MM.1S (cell line): Measurements from ENCODE around the gene PICK1.
"Not testable (repeated sequence)": the region's sequence is repeated elsewhere in the genome, so short reads cannot be mapped to it uniquely, and the experiment has no call there.

Experiments
- DNase-seq: peaks from one replicate; pipeline ENCODE4 v3.0.0-alpha.2; 2015
- H2AFZ ChIP-seq: fragments of 300-600 bp; sonication (generic); 2 replicates; pipeline ENCODE4 v1.6.0; 2016; ENCODE audit warnings: antibody characterized with exemption, low read length
- H3F3A ChIP-seq: fragments of 300-600 bp; sonication (generic); 2 replicates; pipeline ENCODE4 v1.6.1; 2016; ENCODE audit warnings: mild to moderate bottlenecking, antibody characterized with exemption, low read length, moderate library complexity, mixed read lengths; ENCODE audit not compliant: insufficient read depth
- H3K27ac ChIP-seq: fragments of 300-600 bp; sonication (generic); 2 replicates; pipeline ENCODE4 v1.5.1; 2016; ENCODE audit warnings: mild to moderate bottlenecking, low read length
- H3K27me3 ChIP-seq: fragments of 300-600 bp; sonication (generic); replicated peaks from 2 replicates; pipeline ENCODE4 v1.6.0; 2016; ENCODE audit warnings: low read length; ENCODE audit not compliant: insufficient read depth
- H3K36me3 ChIP-seq: fragments of 300-600 bp; sonication (generic); replicated peaks from 2 replicates; pipeline ENCODE4 v1.6.1; 2016; ENCODE audit warnings: mild to moderate bottlenecking, low read length, mixed read lengths; ENCODE audit not compliant: insufficient read depth
- H3K4me1 ChIP-seq: fragments of 300-600 bp; sonication (generic); 2 replicates; pipeline ENCODE4 v1.6.1; 2016; ENCODE audit warnings: low read length, mixed read lengths
- H3K4me2 ChIP-seq: fragments of 300-600 bp; sonication (generic); 2 replicates; pipeline ENCODE4 v1.6.0; 2016; ENCODE audit warnings: low read depth, low read length
- H3K4me3 ChIP-seq: fragments of 300-600 bp; sonication (generic); 2 replicates; pipeline ENCODE4 v1.5.1; 2016; ENCODE audit warnings: low read length, mixed read lengths
- H3K79me2 ChIP-seq: fragments of 300-600 bp; sonication (generic); 2 replicates; pipeline ENCODE4 v1.6.1; 2016; ENCODE audit warnings: mixed run types, low read length, mixed read lengths
- H3K9ac ChIP-seq: fragments of 300-600 bp; sonication (generic); 2 replicates; pipeline ENCODE4 v1.6.1; 2016; ENCODE audit warnings: low read length, mixed read lengths
- H3K9me2 ChIP-seq: fragments of 300-600 bp; sonication (generic); replicated peaks from 2 replicates; pipeline ENCODE4 v1.6.1; 2016; ENCODE audit warnings: mild to moderate bottlenecking, low read length, mixed read lengths; ENCODE audit not compliant: insufficient read depth
- H3K9me3 ChIP-seq: fragments of 300-600 bp; sonication (generic); replicated peaks from 2 replicates; pipeline ENCODE4 v1.6.1; 2016; ENCODE audit warnings: mild to moderate bottlenecking, low read length, mixed read lengths; ENCODE audit not compliant: insufficient read depth
- H4K20me1 ChIP-seq: fragments of 300-600 bp; sonication (generic); 2 replicates; pipeline ENCODE4 v1.6.1; 2016; ENCODE audit warnings: mild to moderate bottlenecking, low read length, moderate library complexity, mixed read lengths; ENCODE audit not compliant: insufficient read depth
- CTCF ChIP-seq: fragments of 300-600 bp; sonication (generic); IDR thresholded peaks from 2 replicates; pipeline ENCODE4 v1.5.1; 2016; ENCODE audit warnings: antibody characterized with exemption, low read length, mixed read lengths
- EZH2 ChIP-seq: fragments of 300-600 bp; sonication (generic); optimal IDR thresholded peaks from 2 replicates; pipeline ENCODE3; 2017; ENCODE audit warnings: low read depth, mild to moderate bottlenecking, antibody characterized with exemption, low read length, mixed read lengths
- EZH2phosphoT487 ChIP-seq: fragments of 300-600 bp; sonication (generic); IDR thresholded peaks from 2 replicates; pipeline ENCODE4 v1.6.1; 2018; ENCODE audit warnings: antibody characterized with exemption, low read length

PICK1 gene

GRCh38 chr22:38077096-38077495 is 19.9 kb downstream of the PICK1 start:
- H3K4me2 ChIP-seq, result no peak overlapping the region
- no peak for DNase-seq

GRCh38 chr22:38077595-38077994 is 20.4 kb downstream of the PICK1 start:
- Histone ChIP-seq H2AFZ (no peak overlapping the region), H3K9ac (no peak overlapping the region), H3K4me3 (no peak overlapping the region), H3K79me2 (no peaks in the 10 kb centered on the region), H3K4me2 (no peak overlapping the region), H4K20me1 (no peaks in the 10 kb centered on the region), H3F3A (no peaks in the 10 kb centered on the region), H3K36me3 (no peaks in the 10 kb centered on the region), H3K27me3 (no peaks in the 10 kb centered on the region; the same call in 1 of the 2 replicates), H3K9me2 (no peaks in the 10 kb centered on the region), H3K4me1 (no peaks in the 10 kb centered on the region), H3K9me3 (no peaks in the 10 kb centered on the region), H3K27ac (no peak overlapping the region)
- no peak for TF ChIP-seq EZH2
- TF ChIP-seq CTCF, result no peak
- TF ChIP-seq EZH2phosphoT487, result no peak
- DNase-seq, result no peak

More at GRCh38 chr22:38077096-38077495, 19.9 kb downstream of the PICK1 start:
- no peaks in the 10 kb centered on the region for H3K9me3 ChIP-seq
- H3F3A ChIP-seq, result no peaks in the 10 kb centered on the region
- no peaks in the 10 kb centered on the region for H3K79me2 ChIP-seq
- no peak overlapping the region for H3K9ac ChIP-seq
- no peaks in the 10 kb centered on the region for H4K20me1 ChIP-seq
- no peaks in the 10 kb centered on the region for H3K9me2 ChIP-seq
- no peak overlapping the region for H2AFZ ChIP-seq
- no peak overlapping the region for H3K4me3 ChIP-seq
- no peaks in the 10 kb centered on the region for H3K36me3 ChIP-seq
- H3K4me1 ChIP-seq, result no peaks in the 10 kb centered on the region
- no peaks in the 10 kb centered on the region; the same call in 1 of the 2 replicates for H3K27me3 ChIP-seq
- TF ChIP-seq EZH2 (no peak), EZH2phosphoT487 (no peak), CTCF (no peak)
- no peak overlapping the region for H3K27ac ChIP-seq

- Histone ChIP-seq H3K36me3 (no peaks in the 10 kb centered on the region), H3K4me1 (no peaks in the 10 kb centered on the region), H3K4me2 (no peak overlapping the region), H3K9me3 (no peaks in the 10 kb centered on the region), H3K4me3 (no peak overlapping the region), H2AFZ (no peak overlapping the region), H4K20me1 (no peaks in the 10 kb centered on the region), H3K27ac (no peak overlapping the region), H3K9me2 (no peaks in the 10 kb centered on the region), H3K79me2 (no peaks in the 10 kb centered on the region), H3F3A (no peaks in the 10 kb centered on the region), H3K27me3 (no peaks in the 10 kb centered on the region; the same call in 1 of the 2 replicates), H3K9ac (no peak overlapping the region)
- DNase-seq, result no peak
- TF ChIP-seq EZH2phosphoT487 (no peak), EZH2 (no peak), CTCF (no peak)
Measured at GRCh38 chr22:38078046-38078840, 21.0 kb downstream of the PICK1 start.

GRCh38 chr22:38079208-38079607 is 22.0 kb downstream of the PICK1 start:
- H3K27ac ChIP-seq, H3K27me3 ChIP-seq, H4K20me1 ChIP-seq, H3K36me3 ChIP-seq, DNase-seq, H2AFZ ChIP-seq, H3K4me1 ChIP-seq, H3F3A ChIP-seq, H3K4me2 ChIP-seq, H3K9me3 ChIP-seq, H3K4me3 ChIP-seq, H3K9ac ChIP-seq, H3K79me2 ChIP-seq, H3K9me2 ChIP-seq: not testable (repeated sequence)
